UCSD-AML1 (cell line): ENCODE data around the gene HTR4.
"Not testable (repeated sequence)": the region's sequence is repeated elsewhere in the genome, so short reads cannot be mapped to it uniquely, and the experiment has no call there.

Experiments used
- DNase-seq: peaks from one replicate; lab custom pipeline; 2025; ENCODE audit not compliant: unreplicated experiment; lab: John Stamatoyannopoulos, UW

The HTR4 gene

DNA sequence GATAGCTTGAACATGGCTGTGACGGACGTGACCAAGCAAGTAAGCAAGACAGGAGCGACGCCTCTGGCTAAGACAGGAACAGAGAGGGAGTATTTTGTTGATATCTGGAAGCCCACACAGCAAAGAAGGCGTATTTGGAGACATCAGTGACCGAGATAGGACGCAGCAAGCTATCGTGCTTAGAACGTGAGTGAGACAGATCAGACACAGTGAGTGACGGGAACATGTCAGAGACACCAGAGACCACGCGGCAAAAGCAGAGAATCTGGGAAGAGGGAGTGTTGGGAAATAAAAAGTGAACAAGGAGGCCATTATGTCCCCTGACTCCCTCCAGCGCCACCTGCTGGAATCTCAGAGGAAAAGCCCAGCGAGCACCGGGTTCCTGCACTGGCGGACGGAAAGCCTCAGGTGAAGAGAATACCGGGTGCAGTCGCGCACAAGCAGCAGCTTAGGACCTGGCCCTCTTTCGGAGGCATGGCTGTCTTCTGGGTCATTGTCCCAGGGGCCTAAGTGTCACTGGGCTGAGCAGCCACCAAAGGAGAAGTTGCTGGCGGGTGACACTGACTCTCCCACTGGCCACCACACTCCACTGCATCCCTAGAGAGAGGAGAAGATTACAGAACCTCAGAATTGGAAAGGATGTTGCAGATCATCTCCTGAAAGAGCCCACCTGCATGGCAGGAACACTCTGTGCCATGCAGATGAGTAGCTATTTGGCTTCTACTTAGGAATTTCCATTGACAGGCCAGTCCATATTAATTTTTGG, 171.4 kb downstream of the HTR4 start:
- peak; percentile 48 for DNase-seq

DNA sequence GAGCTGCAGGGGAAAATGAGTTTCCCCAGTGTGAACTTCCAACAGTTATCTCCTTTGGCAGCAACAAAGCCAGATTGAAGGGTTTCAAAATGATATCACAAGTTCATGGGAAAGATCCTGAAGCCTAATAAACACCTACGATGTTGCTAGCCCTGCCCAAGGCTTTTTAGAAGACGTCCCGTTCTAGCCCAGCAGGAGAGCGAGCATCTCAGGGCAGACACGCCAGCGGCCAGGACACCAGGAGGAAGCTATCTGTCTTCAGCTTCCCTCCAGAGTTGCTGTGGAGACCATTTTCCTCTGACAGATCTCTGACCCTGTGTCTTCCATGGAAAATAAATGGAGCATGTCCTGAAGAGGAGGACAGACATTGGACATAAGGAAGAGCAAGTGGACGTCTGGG, 172.1 kb downstream of the HTR4 start:
- no peak for DNase-seq

DNA sequence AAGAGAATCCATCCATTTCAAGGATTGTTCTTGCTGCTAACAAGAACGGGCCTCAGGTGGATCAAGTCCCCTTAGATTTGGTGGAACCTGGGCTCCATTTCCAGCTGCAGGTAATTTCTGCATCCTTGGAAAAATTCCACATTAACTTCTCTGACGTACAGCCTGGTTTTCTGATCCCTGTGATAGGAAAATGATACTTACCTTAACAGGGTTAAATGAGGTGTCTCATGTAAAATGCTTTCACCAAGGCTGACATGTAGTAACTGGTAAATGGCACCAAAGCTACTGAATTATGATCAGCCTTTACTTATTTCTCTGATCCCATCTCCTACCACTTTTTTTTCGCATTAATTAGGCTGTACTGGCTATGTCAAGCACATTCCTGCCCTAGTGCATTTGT, 176.9 kb downstream of the HTR4 start:
- no peak for DNase-seq

DNA sequence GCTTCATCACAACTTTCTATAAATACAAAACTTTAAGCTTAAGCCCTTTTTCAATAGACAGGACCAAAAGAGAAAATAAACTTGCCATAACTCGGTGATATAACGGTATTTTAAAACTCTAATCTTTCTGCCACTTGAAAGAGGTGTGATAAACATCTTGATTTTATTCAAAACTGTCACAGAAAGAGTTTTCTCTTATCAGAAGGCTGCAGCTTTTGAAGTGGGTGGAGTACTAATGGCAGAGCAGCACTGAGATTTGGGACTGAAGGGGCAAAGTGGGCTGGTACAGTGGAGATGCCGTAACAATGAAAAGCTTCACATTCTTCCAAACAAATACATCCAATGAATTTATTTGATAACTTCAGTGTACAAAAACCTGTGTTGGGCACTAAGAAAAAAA, 178.0 kb downstream of the HTR4 start:
- DNase-seq = no peak

DNA sequence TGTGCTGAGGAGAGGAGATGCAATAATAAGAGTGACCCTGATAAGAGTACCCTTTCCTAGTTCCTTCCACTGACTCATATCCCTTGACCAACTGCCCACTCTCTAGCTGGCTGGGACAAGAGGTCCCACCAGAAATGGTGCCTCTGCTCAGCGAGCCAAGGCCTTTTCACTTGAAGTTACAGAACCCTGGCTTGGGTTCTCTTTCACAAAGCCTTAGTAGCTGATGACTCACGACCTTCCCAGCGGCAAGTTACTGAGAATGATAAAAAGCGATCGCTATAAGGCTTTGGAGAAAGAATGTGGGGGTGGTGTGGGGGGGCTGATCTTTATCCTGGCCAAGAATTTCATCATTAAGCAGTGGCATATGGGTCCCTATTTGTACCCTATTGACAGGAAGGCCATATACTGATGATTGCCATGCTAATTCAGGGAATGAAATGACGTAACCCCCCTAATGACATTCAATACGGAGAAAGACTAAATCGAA, 180.3 kb downstream of the HTR4 start:
- no peak for DNase-seq

DNA sequence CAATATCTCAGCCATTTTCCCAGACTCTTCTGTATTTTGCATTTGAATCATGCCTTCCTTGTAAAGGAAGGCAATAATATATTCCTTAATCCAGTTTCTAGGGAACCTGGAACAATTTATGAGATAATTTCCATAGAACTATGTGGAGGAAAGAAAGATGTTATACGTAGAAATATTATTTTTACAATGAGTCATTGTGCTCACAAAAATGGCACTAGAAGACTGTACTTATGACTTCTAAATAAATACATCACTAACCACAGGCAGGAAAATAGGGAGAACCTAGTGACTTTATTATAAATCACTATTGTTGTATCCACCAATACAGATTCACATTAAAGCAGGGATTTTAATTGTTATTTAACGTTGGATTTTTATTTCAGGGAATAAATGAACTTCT, 182.9 kb downstream of the HTR4 start:
- no peak for DNase-seq

DNA sequence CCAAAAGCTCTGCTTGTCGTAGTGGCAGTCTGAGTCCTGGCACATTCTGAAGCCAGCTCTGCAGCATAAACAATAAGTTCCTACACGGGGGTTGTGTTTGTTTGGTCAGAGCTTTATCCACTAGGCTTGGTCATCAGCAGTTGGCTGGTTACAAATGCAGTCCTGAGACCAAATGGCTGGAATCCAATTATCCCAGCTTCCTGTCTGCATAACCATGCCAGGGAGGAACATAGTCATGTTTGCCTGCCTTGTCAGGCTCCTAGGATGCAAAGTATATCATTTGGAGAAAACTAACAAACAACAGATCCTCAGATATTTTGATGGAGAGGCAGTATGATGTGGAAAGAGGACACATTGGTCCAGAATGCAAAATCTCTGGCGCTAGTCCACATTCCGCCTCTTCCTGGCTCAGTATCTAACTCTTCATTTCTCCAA, 184.8 kb downstream of the HTR4 start:
- no peak for DNase-seq

DNA sequence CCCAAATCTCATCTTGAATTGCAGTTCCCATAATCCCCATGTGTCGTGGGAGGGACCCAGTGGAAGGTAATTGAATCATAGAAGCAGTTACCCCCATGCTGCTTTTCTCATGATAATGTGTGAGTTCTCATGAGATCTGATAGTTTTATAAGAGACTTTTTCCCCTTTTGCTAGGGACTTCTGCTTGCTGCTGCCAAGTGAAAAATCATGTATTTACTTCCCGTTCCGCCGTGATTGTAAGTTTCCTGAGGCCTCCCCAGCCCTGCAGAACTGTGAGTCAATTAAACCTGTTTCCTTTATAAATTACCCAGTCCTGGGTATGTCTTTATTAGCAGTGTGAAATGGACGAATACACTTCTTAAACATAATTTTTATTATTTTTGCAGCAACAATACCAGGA, 185.6 kb downstream of the HTR4 start:
- not testable (repeated sequence) for DNase-seq

DNA sequence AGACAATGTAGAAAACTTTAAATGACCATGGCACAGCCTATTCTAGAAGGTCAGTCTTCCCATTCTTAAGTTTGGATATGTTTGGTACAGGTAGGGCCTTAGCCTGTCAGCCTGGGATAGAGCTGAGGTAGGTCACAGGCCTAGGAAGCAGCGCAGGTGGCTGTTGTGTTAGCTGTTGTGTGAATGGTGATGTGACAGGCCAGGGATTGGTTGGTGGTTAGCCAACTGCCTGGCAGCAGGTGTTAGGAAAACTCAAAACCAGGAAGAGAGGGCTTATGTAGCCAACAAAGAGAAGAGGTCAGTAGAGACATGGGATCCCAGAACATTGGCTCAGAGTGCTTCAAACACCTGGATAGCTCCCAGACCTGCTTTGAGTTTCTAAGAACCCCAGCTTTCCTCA, 186.4 kb downstream of the HTR4 start:
- DNase-seq = no peak

DNA sequence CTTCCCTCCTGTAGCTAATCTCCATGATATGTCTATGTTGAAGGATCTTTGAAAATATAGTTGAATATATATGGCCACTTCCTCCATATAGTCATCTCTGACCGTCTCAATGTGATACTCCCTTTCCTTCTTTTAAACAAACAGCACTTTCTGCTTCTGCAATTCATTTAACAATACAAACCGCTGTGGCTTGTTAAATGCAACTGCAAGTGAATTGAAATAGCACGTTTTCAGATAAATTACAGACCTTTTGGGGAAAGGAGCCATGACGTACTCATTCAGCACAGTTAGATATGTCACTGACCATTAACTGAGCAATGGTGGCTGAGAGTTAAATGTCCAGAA, 188.1 kb downstream of the HTR4 start:
- no peak for DNase-seq

DNA sequence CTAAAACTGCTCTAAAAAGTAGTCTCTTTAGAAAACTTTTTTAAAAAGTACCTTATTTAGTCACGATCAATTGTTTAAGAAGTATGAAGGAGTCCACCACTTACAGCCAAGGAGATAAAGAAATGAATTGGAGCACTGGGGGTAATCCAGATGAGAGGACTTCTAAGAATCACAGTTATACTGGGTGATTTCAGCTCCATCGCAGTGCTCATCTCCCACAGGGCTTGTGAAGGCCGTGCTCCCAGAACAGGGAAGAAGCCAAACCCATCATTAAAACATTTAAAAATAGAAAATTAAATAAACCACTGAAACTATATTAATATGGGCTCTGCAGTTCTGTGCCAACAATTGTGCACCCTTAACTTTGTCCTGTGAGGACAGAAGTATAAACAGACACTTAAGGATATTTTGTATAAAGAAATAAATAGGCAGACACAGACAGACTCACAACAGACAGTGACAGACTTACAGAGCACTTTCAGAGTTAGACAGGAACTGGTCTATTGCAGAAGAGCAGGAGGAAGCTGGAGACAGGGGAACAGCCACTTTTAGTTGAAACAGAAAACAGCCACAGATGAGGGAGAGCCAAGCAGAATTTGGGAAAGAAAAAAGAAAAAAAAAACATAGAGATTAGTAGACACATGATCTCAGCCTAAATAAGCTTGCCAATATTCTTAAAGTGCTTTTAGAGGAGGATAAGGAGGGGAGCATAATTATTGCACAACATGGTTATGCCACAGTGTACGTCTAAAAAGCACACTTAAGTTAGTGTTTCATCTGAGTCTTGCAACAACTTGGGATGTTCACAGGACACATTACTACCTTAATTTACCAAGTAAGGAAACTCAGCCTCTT, 188.7 kb downstream of the HTR4 start:
- DNase-seq = no peak

DNA sequence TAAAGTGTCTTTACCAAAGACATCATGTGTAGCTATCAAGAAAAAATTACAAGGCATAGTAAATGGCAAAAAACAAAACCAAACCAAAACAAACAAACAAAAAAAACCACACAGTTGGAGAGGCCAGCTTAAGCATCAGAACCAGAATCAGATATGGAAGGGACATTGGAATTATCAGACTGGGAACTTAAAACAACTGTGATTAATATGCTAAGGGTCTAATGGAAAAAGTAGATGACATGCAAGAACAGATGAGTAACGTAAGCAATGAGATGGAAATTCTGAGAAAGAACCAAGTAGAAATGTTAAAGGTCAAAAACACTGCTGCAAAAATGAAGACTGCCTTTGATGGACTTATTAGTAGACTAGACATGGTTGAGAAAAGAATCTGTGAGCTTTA, 194.7 kb downstream of the HTR4 start:
- no peak for DNase-seq

DNA sequence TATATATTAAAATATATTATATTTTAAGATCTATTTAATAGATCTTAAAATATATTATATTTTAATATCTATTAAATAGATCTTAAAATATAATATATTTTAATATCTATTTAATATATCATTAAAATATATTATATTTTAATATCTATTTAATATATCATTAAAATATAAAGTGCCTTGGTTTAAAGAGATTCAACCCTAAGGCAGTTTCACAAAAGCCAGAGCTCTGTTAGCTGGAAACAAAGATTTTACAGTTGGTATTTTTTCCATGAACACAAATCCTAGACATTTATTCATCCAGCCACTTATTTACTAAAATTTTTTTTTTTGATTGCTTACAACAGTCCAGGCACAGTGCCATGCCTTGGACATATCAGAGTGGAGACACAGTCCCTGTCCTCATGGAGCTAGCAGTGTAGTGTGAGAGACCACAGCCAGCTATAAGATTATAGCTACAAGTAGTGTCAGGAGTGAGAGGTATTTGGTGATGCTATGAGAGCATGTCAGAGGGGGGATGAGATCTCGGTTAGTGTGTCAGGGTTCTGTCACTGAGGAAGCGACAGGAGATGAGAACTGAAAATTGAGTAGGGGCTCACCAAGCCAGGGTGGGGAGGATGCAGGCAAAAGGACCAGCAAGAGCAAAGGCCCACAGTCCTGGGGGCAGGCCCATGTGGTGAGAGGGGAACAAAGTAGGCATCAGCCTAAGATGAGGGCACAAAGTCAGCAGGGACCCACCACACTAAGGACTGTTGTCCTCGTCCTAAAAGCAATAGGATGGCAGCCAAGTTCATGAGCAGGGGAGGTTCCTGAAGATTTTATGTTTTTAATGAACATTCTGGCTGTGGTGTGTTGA, 196.1 kb downstream of the HTR4 start:
- DNase-seq = no peak

DNA sequence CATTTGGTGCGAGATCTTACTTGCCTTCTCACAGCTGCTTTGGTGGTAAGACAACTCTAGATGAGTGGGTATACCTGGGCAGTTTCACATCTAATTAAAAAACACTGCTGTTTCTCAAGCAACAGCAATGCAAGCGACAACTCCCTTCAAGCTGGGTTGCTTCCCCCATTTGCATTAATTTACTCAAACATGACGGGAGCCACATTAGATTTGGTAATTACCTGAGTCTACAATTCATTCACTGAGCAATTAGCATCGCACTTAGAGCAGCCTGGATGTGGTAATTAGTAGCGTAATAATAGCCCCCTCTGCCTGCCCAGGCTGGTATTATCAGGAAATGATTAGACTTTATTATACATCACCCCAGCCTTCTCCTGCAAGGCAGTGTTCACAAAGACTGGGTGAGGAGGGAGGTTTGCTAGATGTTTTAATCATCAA, 197.1 kb downstream of the HTR4 start:
- DNase-seq = no peak

DNA sequence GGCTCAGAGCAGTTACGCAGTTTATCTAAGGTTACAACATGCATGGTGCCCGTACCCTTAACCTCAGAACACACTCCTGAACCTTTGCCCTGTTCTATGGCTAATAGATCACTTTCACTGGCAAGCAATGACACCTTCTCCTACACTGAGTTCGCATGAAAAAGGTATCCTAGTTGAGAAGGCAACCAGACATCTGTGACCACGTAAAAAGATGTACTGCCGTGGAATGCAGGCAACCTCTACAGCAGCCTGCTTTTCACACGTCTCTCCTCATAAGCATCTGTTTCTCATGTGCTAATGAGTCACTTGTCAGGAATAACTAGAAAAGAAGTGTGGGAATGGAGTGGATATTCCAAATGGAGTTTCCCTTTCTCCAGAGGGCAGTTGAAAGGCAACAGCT, 199.1 kb downstream of the HTR4 start:
- DNase-seq = no peak

DNA sequence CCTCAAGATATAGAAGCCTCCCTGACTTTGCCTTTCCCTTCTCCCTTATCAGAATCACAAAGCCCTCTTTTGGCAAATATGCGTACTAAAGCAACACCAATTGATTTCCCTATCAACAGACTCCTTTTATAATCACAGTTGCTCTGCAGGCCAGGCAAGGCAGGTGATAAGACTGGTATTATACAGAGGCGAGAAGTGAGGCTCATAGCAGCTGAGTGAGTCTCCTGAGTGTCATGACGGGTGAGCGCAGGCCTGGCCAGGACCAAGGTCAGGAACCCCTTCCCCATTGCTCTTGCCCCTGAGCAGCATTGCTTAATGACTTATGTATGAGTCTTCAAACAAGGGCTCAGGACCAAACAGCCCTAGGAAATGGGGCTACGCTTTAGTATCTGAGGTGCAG, 199.8 kb downstream of the HTR4 start:
- DNase-seq = no peak

DNA sequence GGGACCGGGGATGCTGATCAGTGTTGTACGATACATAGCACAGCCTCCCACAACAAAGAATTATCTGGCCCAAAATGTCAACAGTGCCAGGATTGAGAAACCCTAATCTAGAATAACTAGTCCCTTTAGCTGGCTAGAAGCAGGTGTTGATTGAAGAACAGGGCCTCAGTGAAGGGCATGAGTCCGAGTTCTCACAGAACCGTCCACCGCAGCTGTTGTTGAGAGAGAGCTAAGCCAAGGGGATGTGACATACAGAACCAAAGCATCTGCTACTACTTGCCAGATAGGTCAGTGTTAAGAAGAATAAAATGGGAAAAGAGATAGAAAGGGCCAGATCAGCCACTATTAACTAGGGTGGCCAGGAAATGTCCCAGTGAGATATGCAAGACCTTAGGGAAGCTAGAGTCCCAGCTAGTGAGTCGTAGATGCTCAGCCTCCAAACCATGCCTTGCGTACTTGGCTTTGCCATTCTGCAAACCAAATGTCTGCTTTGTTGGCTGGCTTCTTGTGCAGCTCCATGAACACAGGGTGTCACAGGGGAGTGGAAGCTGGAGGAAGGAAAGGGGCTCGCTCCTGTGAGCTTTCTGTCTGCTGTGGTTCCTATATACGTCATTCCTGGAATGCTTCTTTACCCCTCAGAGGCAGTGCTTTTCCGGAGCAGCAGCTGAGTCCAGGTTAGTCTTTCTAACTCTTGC, 201.7 kb downstream of the HTR4 start:
- DNase-seq = no peak

DNA sequence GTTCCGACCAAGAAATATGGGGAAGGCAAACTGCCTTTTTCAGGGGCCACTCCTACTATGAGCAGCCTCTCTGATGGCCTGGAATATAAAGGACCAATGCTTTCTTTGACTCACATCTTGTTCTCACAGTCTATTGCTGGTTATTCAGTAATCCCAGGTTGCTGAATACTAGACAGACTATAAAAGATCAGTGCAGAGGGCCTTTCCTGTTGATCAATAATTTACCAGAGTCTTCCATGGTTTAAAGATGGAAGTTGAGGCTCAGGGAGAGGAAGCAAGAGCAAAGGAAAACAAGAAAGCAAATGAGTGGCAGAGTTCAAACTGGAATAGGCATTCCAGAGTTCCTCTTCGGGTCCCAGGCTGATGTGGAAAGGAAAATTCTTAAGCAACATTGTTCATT, 207.7 kb downstream of the HTR4 start:
- DNase-seq = no peak

DNA sequence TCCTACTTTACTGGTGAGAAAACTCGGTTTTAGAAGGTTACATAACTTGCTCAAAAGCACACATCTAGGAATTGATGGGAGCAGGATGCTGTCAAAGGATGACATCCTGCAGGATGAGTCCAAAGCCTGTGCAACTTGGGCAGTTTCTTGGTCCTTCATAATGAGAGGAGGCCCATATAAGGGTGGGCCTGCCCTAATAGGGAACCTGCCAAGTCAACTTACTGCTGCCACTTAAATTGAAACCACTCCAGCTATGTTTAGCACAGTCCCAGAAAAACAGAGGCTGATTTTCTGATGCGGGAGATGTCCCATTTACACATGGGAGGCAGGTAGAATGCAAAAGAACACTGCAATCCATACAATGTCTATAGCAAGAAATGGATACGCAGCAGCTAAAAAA, 208.7 kb downstream of the HTR4 start:
- DNase-seq = no peak

DNA sequence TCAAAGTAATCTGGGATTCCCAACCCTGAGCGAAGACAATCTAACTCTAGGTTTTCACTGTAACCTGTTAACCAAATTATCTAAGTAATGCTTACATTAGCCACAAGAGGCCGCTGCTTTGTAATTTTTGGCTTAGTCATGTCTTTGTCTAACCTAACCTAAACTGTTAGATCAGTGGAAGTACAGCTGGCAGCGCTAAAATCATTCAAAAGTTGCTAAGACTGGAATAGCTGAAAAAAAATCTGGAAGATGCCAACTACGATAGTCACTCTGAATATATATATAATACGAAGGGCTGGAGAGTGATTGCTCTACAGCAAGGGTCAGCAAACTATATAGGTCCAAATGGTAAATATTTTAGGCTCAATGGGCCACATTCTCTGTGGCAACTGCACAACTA, 210.3 kb downstream of the HTR4 start:
- DNase-seq = no peak

DNA sequence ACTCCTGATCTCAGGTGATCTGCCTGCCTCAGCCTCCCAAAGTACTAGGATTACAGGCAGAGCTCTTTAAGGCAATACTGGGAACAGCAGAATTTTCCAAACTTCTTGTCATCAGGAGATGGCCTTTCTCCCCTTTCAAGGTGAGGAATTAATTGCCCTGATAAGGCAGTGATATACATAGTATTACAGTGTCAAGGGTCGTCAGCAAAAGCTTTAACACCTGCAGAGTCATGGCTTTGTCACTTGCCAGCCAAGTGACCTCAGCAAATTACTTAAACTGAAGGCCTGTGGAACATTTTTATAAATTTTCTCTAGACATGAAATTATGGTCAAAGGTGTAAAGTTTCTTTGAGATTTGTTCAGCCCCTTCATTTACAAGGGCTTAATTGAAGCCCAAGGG, 211.1 kb downstream of the HTR4 start:
- no peak for DNase-seq
